Liver (tissue), 9 donors: ENCODE results near the gene TNFRSF25. TPM values are rescaled to one million over a fixed set of nuclear protein-coding genes. Genes with fewer than 3 reads are reported as not detected.
A peak's percentile ranks its signal among the peaks of the same experiment; 100 is the strongest.

Source experiments
- DNase-seq: peaks from one replicate; pipeline ENCODE4 v3.0.0-alpha.2; 2017; ENCODE audit warnings: low spot score
- H3K27ac ChIP-seq, 2 donors: one replicate each; pipeline ENCODE4 v1.7.0; 2013; ENCODE audit warnings: inconsistent platforms in 2 of 2, low read length in 2 of 2, control low read depth in 1 of 2, low read depth in 1 of 2, mild to moderate bottlenecking in 1 of 2
- H3K27me3 ChIP-seq, 4 donors: one replicate each; pipeline versions ENCODE4 v1.6.1 to v1.7.0; 2013; ENCODE audit warnings: low read length in 3 of 4, inconsistent platforms in 1 of 4, mild to moderate bottlenecking in 1 of 4, moderate library complexity in 1 of 4; ENCODE audit not compliant: control insufficient read depth in 4 of 4, insufficient read depth in 4 of 4
- H3K36me3 ChIP-seq, 4 donors: one replicate each; pipeline versions ENCODE4 v1.6.1 to v1.7.0; 2013; ENCODE audit warnings: low read length in 3 of 4, mild to moderate bottlenecking in 3 of 4, low read depth in 1 of 4, moderate library complexity in 1 of 4; ENCODE audit not compliant: control insufficient read depth in 4 of 4, insufficient read depth in 3 of 4
- H3K4me1 ChIP-seq, 4 donors: one replicate each; pipeline versions ENCODE4 v1.6.1 to v1.7.0; 2013; ENCODE audit warnings: low read length in 3 of 4, mild to moderate bottlenecking in 3 of 4, moderate library complexity in 1 of 4; ENCODE audit not compliant: control insufficient read depth in 4 of 4, insufficient read depth in 4 of 4
- H3K4me3 ChIP-seq, 3 donors: one replicate each; pipeline versions ENCODE4 v1.6.1 to v1.7.0; 2013; ENCODE audit warnings: low read length in 3 of 3, control low read depth in 1 of 3, low read depth in 1 of 3, mild to moderate bottlenecking in 1 of 3
- H3K9ac ChIP-seq, 2 donors: one replicate each; pipeline ENCODE4 v1.7.0; 2013; ENCODE audit warnings: low read length in 2 of 2, mild to moderate bottlenecking in 2 of 2, moderate library complexity in 2 of 2, control low read depth in 1 of 2, low read depth in 1 of 2
- H3K9me3 ChIP-seq, 4 donors: one replicate each; pipeline versions ENCODE4 v1.6.1 to v1.7.0; 2013; ENCODE audit warnings: low read length in 3 of 4; ENCODE audit not compliant: control insufficient read depth in 4 of 4
- EGR1 ChIP-seq, 2 donors: IDR thresholded peaks; 2 replicates each; pipeline ENCODE4 v1.6.1; 2016 to 2018; ENCODE audit warnings: antibody characterized with exemption in 2 of 2, low read depth in 2 of 2
- FOXA1 ChIP-seq: IDR thresholded peaks from 2 replicates; pipeline ENCODE4 v1.6.1; 2016; ENCODE audit warnings: antibody characterized with exemption
- FOXA2 ChIP-seq: IDR thresholded peaks from 2 replicates; pipeline ENCODE4 v1.6.1; 2016; ENCODE audit warnings: antibody characterized with exemption
- GABPA ChIP-seq, 2 donors: IDR thresholded peaks in 1 of 2; conservative IDR thresholded peaks in 1 of 2; 2 replicates each; pipeline ENCODE4 v1.6.1; 2016; ENCODE audit warnings: antibody characterized with exemption in 2 of 2, mild to moderate bottlenecking in 1 of 2, moderate library complexity in 1 of 2
- HNF4A ChIP-seq, 2 donors: conservative IDR thresholded peaks; 2 replicates each; pipeline ENCODE4 v1.6.1; 2016; ENCODE audit warnings: antibody characterized with exemption in 2 of 2, mild to moderate bottlenecking in 2 of 2
- HNF4G ChIP-seq: IDR thresholded peaks from 2 replicates; pipeline ENCODE4 v1.6.1; 2016; ENCODE audit warnings: antibody characterized with exemption
- JUND ChIP-seq, 2 donors: IDR thresholded peaks; 2 replicates each; pipeline ENCODE4 v1.6.1; 2016; ENCODE audit warnings: antibody characterized with exemption in 2 of 2
- NR2F2 ChIP-seq: IDR thresholded peaks from 2 replicates; pipeline ENCODE4 v1.6.1; 2016; ENCODE audit warnings: antibody characterized with exemption
- RAD21 ChIP-seq, 2 donors: IDR thresholded peaks; 2 replicates each; pipeline ENCODE4 v1.6.1; 2016; ENCODE audit warnings: antibody characterized with exemption in 2 of 2, mild to moderate bottlenecking in 2 of 2
- REST ChIP-seq: IDR thresholded peaks from 2 replicates; pipeline ENCODE4 v1.6.1; 2016; ENCODE audit warnings: antibody characterized with exemption, mild to moderate bottlenecking
- RXRA ChIP-seq, 2 donors: IDR thresholded peaks; 2 replicates each; pipeline ENCODE4 v1.6.1; 2017 to 2018; ENCODE audit warnings: antibody characterized with exemption in 2 of 2, mild to moderate bottlenecking in 1 of 2
- SP1 ChIP-seq: IDR thresholded peaks from 2 replicates; pipeline ENCODE4 v1.6.1; 2018; ENCODE audit warnings: antibody characterized with exemption, mild to moderate bottlenecking
- TAF1 ChIP-seq: conservative IDR thresholded peaks from 2 replicates; pipeline ENCODE4 v1.6.1; 2016; ENCODE audit warnings: antibody characterized with exemption, mild to moderate bottlenecking
- YY1 ChIP-seq: IDR thresholded peaks from 2 replicates; pipeline ENCODE4 v1.6.1; 2016; ENCODE audit warnings: antibody characterized with exemption, mild to moderate bottlenecking
- ZBTB33 ChIP-seq: IDR thresholded peaks from 2 replicates; pipeline ENCODE4 v1.6.1; 2016; ENCODE audit warnings: antibody characterized with exemption
- WGBS: extraction: QIAGEN DNeasy Blood & Tissue Kit; methylation state at CpG from one replicate; pipeline ENCODE4 v1.1.7; 2013; 5-methylcytosine and 5-hydroxymethylcytosine counted together
- polyA plus RNA-seq, 2 donors: library from polyadenylated mRNA; stranded (reverse) in 1 of 2; unstranded in 1 of 2; fragments of 200-250 nt in 1 of 2; fragments of >200 nt in 1 of 2; fragmentation: Nextera tagmentation in 1 of 2; extraction: Ambion mirVana in 1 of 2; gene quantifications; one replicate each; pipeline versions ENCODE4 v1.2.1 to v1.2.3, GENCODE V29; 2013 to 2015
- total RNA-seq, 2 donors: library from RNA; depleted of rRNA; stranded (reverse); fragments of >200 nt; gene quantifications; one replicate each; pipeline ENCODE4 v1.2.3, GENCODE V29; 2014
- TF ChIP-seq, protein P1 (sequence below): fragments of 150-350 bp; IDR thresholded peaks from 2 replicates; pipeline ENCODE4 v1.5.1; 2017; ENCODE audit warnings: improper control_type of control experiment, low read depth, low read length; ENCODE audit not compliant: missing input control
- TF ChIP-seq, protein P2 (sequence below): IDR thresholded peaks from 2 replicates; pipeline ENCODE4 v1.6.1; 2016; ENCODE audit warnings: antibody characterized with exemption
- TF ChIP-seq, protein P3 (sequence below): IDR thresholded peaks from 2 replicates; pipeline ENCODE4 v1.6.1; 2016; ENCODE audit warnings: antibody characterized with exemption
- donor health status: healthy.
- donor health status: healthy.
- donor health status: healthy.
- donor health status: healthy.
- donor health status: healthy.

TNFRSF25 gene
- total and polyA plus RNA-seq, 4 donors, result 0.78 to 2.6 (median 2.0) TPM

GRCh38 chr1:6426972-6427350 lies 39.0 kb downstream of the TNFRSF25 start (continued):
- TF ChIP-seq, protein P1, sequence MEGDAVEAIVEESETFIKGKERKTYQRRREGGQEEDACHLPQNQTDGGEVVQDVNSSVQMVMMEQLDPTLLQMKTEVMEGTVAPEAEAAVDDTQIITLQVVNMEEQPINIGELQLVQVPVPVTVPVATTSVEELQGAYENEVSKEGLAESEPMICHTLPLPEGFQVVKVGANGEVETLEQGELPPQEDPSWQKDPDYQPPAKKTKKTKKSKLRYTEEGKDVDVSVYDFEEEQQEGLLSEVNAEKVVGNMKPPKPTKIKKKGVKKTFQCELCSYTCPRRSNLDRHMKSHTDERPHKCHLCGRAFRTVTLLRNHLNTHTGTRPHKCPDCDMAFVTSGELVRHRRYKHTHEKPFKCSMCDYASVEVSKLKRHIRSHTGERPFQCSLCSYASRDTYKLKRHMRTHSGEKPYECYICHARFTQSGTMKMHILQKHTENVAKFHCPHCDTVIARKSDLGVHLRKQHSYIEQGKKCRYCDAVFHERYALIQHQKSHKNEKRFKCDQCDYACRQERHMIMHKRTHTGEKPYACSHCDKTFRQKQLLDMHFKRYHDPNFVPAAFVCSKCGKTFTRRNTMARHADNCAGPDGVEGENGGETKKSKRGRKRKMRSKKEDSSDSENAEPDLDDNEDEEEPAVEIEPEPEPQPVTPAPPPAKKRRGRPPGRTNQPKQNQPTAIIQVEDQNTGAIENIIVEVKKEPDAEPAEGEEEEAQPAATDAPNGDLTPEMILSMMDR, result no peak
- TF ChIP-seq HNF4G (no peak), NR2F2 (no peak)

GRCh38 chr1:6426277-6426971 lies 39.5 kb downstream of the TNFRSF25 start:
- no peaks in the 10 kb centered on the region for H3K36me3 ChIP-seq
- DNase-seq, result peak; percentile 55
- H3K27me3 ChIP-seq, result peaks cover 0 to 9% (median 2%) of the 10 kb centered on the region in 4 donors
- H3K4me3 ChIP-seq, result no peak overlapping the region
- no peak overlapping the region for H3K27ac ChIP-seq
- no peak overlapping the region for H3K9ac ChIP-seq
- H3K9me3 ChIP-seq, result no peaks in the 10 kb centered on the region
- TF ChIP-seq HNF4A (conservative IDR thresholded peaks at IDR 0.05), result no peak
- TF ChIP-seq TAF1, result no peak
- no peak for TF ChIP-seq FOXA1
- TF ChIP-seq HNF4G, result no peak
- TF ChIP-seq GABPA (IDR thresholded peaks at IDR 0.05 in 1 of 2, conservative IDR thresholded peaks at IDR 0.05 in 1 of 2), result no peak
- no peak for TF ChIP-seq RAD21 (IDR thresholded peaks at IDR 0.05)
- no peak for TF ChIP-seq FOXA2
- TF ChIP-seq, protein P1, result no peak
- TF ChIP-seq REST, result no peak
- TF ChIP-seq EGR1 (IDR thresholded peaks at IDR 0.05; ENCODE audit: low read depth in 2 of 2), result no peak
- no peak for TF ChIP-seq SP1
- no peak for TF ChIP-seq YY1
- TF ChIP-seq, protein P2, sequence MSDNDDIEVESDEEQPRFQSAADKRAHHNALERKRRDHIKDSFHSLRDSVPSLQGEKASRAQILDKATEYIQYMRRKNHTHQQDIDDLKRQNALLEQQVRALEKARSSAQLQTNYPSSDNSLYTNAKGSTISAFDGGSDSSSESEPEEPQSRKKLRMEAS, result no peak
- TF ChIP-seq RXRA (IDR thresholded peaks at IDR 0.05), result no peak
- no peak for TF ChIP-seq ZBTB33
- TF ChIP-seq, protein P3, sequence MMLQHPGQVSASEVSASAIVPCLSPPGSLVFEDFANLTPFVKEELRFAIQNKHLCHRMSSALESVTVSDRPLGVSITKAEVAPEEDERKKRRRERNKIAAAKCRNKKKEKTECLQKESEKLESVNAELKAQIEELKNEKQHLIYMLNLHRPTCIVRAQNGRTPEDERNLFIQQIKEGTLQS, result no peak
- TF ChIP-seq JUND (IDR thresholded peaks at IDR 0.05), result no peak
- no peak for TF ChIP-seq NR2F2
- 82% methylated on average over 9 of the region's 9 CpGs for WGBS
- peaks cover 0 to 17% (median 4%) of the 10 kb centered on the region in 4 donors for H3K4me1 ChIP-seq
